ENCODE results near the gene SPTLC2. TPM values are rescaled to one million over a fixed set of nuclear protein-coding genes. Genes with fewer than 3 reads are reported as not detected.

SPTLC2 gene
- total and polyA plus RNA-seq, 2 of the 8 experiments (the other 6 are each of a cell fraction or from before 2014, with no cell fraction given) = 8.9 to 35.1 TPM

DNA sequence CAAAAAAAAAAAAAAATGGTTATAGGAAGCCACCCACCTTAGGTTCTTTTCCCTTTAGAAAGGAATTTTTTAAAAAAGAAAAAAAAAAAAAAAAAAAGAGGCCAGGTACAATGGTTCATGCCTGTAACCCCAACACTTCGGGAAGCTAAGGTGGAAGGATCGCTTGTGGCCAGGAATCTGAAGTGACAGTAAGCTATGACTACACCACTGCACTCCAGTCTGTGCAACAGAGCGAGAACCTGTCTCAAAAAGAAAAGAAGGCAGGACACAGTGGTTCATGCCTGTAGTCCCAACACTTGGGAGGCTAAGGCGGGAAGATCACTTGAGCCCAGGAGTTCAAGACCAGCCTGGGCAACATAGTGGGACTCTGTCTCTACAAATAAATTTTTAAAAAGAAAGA lies 36.0 kb downstream of the SPTLC2 start:
- Histone ChIP-seq H3K23me2 (ENCODE audit: low read depth, low read length) (no peaks in the 10 kb centered on the region), H2BK20ac (ENCODE audit: low read length) (no peak overlapping the region), H3K36me3 (ENCODE audit: control insufficient read depth in 2 of 4, insufficient read depth in 4 of 4, low read length in 3 of 4) (peaks cover 0 to 5% (median 0%) of the 10 kb centered on the region in 4 experiments; a peak in 2 of 8 replicates), H2BK12ac (ENCODE audit: low read depth, low read length) (no peak overlapping the region), H4K20me1 (replicated peaks in 1 of 2; ENCODE audit: control insufficient read depth in 1 of 2, insufficient read depth in 2 of 2, low read length in 2 of 2) (peaks cover 0 to 10% of the 10 kb centered on the region in 2 experiments), H3K79me1 (ENCODE audit: low read depth, low read length) (peaks cover 7% of the 10 kb centered on the region), H2AFZ (ENCODE audit: low read length) (no peak overlapping the region), H3K79me2 (ENCODE audit: control insufficient read depth in 1 of 2, insufficient read depth in 2 of 2, low read length in 2 of 2) (peaks cover 0 to 32% of the 10 kb centered on the region in 2 experiments; a peak in 1 of 4 replicates), H4K5ac (ENCODE audit: insufficient read length, low read depth, low read length) (no peak overlapping the region), H3K27me3 (replicated peaks in 1 of 4; ENCODE audit: control insufficient read depth in 3 of 4, extremely low read depth in 1 of 4, insufficient read depth in 3 of 4, low read length in 3 of 4) (no peaks in the 10 kb centered on the region), H2BK15ac (ENCODE audit: low read length) (no peak overlapping the region), H3K56ac (replicated peaks; ENCODE audit: insufficient read length, low read depth, low read length) (no peak overlapping the region), H3K9me3 (ENCODE audit: insufficient read depth in 2 of 2, low read depth in 1 of 2, low read length in 1 of 2) (no peaks in the 10 kb centered on the region), H3K4me1 (replicated peaks in 1 of 4; ENCODE audit: control insufficient read depth in 3 of 4, insufficient read depth in 4 of 4, low read length in 3 of 4) (no peaks in the 10 kb centered on the region; a peak in 1 of 7 replicates), H3K9ac (replicated peaks in 1 of 4; ENCODE audit: extremely low read depth in 1 of 4, low read depth in 3 of 4, low read length in 3 of 4) (no peak overlapping the region), H4K8ac (ENCODE audit: extremely low read depth, insufficient read depth, low read length) (no peak overlapping the region), H4K91ac (replicated peaks; ENCODE audit: insufficient read length, low read length) (no peak overlapping the region), H2BK5ac (ENCODE audit: low read depth, low read length) (no peak overlapping the region), H3K4ac (replicated peaks; ENCODE audit: insufficient read length, low read depth, low read length) (no peak overlapping the region), H3K4me2 (ENCODE audit: insufficient read depth in 1 of 2, low read depth in 2 of 2, low read length in 2 of 2) (no peak overlapping the region), H3K18ac (ENCODE audit: extremely low read depth, low read length) (no peak overlapping the region), H3K14ac (ENCODE audit: insufficient read length) (no peak overlapping the region), H3K23ac (ENCODE audit: insufficient read length) (no peak overlapping the region), H2AK5ac (ENCODE audit: low read depth, low read length) (no peak overlapping the region), H3K27ac (ENCODE audit: low read depth, low read length) (no peak overlapping the region), H3K4me3 (ENCODE audit: extremely low read depth in 1 of 4, insufficient read depth in 2 of 4, low read depth in 3 of 4, low read length in 4 of 4) (no peak overlapping the region), H2BK120ac (replicated peaks; ENCODE audit: low read depth, low read length) (no peak overlapping the region)
- DNase-seq (ENCODE audit: low read depth in 1 of 2, low spot score in 2 of 2) (no peak), FAIRE-seq (no peak)
- ChIA-PET POLR2A (ENCODE audit: partially characterized antibody) (no interaction called here), CTCF (ENCODE audit: partially characterized antibody) (interaction anchor here (1.1 kb wide), 1 partner anchor 10 kb away, joined by 6 read pairs; no protein-coding TSS in a partner anchor)
- 92% methylated on average over 4 of the region's 4 CpGs; no CpG with 5 or more reads in 1 of the 2 experiments for WGBS, 2 experiments (ENCODE audit: extremely low coverage in 1 of 2, insufficient coverage in 1 of 2, insufficient read length in 1 of 2, insufficient replicate concordance in 2 of 2, low coverage in 1 of 2, low lambda C conversion rate in 2 of 2, missing lambda C conversion rate in 1 of 2)
- TF ChIP-seq MAFK (IDR thresholded peaks at IDR 0.05; ENCODE audit: low read depth, low read length) (no peak), EZH2 (IDR thresholded peaks at IDR 0.05; ENCODE audit: low read depth, low read length, severe bottlenecking) (no peak), JUN (IDR thresholded peaks at IDR 0.05; ENCODE audit: low read depth, low read length) (no peak), SP4 (IDR thresholded peaks at IDR 0.05; ENCODE audit: low read length) (no peak), KDM4A (IDR thresholded peaks at IDR 0.05; ENCODE audit: low read depth, low read length, severe bottlenecking) (no peak), POLR2A (IDR thresholded peaks at IDR 0.05; ENCODE audit: control extremely low read depth in 1 of 2, low read depth in 2 of 2, low read length in 2 of 2) (no peak), BRCA1 (IDR thresholded peaks at IDR 0.05; ENCODE audit: low read depth, low read length) (no peak), PHF8 (conservative IDR thresholded peaks at IDR 0.05; ENCODE audit: low read depth, low read length) (no peak), RBBP5 (IDR thresholded peaks at IDR 0.05; ENCODE audit: borderline replicate concordance, low read depth, low read length) (no peak), SRF (IDR thresholded peaks at IDR 0.05; ENCODE audit: low read depth, low read length) (no peak), GTF2F1 (IDR thresholded peaks at IDR 0.05; ENCODE audit: borderline replicate concordance, low read depth, low read length) (no peak), NRF1 (IDR thresholded peaks at IDR 0.05; ENCODE audit: low read depth, low read length) (no peak)
- TF ChIP-seq, protein P1, sequence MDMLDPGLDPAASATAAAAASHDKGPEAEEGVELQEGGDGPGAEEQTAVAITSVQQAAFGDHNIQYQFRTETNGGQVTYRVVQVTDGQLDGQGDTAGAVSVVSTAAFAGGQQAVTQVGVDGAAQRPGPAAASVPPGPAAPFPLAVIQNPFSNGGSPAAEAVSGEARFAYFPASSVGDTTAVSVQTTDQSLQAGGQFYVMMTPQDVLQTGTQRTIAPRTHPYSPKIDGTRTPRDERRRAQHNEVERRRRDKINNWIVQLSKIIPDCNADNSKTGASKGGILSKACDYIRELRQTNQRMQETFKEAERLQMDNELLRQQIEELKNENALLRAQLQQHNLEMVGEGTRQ (IDR thresholded peaks at IDR 0.05; ENCODE audit: low read length) = no peak
- TF ChIP-seq, protein P2, sequence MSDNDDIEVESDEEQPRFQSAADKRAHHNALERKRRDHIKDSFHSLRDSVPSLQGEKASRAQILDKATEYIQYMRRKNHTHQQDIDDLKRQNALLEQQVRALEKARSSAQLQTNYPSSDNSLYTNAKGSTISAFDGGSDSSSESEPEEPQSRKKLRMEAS (IDR thresholded peaks at IDR 0.05) = no peak
